Neural crest cell (in vitro differentiated cells): ENCODE data around the gene CYP2J2. TPM values are rescaled to one million over a fixed set of nuclear protein-coding genes. Genes with fewer than 3 reads are reported as not detected.
"Not testable (repeated sequence)": the region's sequence is repeated elsewhere in the genome, so short reads cannot be mapped to it uniquely, and the experiment has no call there.

Experiments used
- DNase-seq: peaks from one replicate; pipeline ENCODE4 v3.0.0; 2021; ENCODE audit warnings: low read depth, mixed read lengths, low spot score
- H3K27ac Mint-ChIP-seq: one replicate; pipeline ENCODE4 v1.8.0; 2021; ENCODE audit warnings: mild to moderate bottlenecking, mixed read lengths; ENCODE audit not compliant: unreplicated experiment
- H3K27me3 Mint-ChIP-seq: 2 replicates; pipeline ENCODE4 v1.8.0; 2021; ENCODE audit warnings: low read depth, mild to moderate bottlenecking, mixed read lengths
- H3K36me3 Mint-ChIP-seq: 2 replicates; pipeline ENCODE4 v1.8.0; 2021; ENCODE audit warnings: low read depth, mild to moderate bottlenecking, mixed read lengths
- H3K4me1 Mint-ChIP-seq: 2 replicates; pipeline ENCODE4 v1.8.0; 2021; ENCODE audit warnings: mixed read lengths
- H3K4me3 Mint-ChIP-seq: one replicate; pipeline ENCODE4 v1.8.0; 2021; ENCODE audit warnings: mild to moderate bottlenecking, mixed read lengths
- H3K9me3 Mint-ChIP-seq: 2 replicates; pipeline ENCODE4 v1.8.0; 2021; ENCODE audit warnings: mixed read lengths
- CTCF ChIP-seq: fragments of 200-600 bp; sonication (generic); conservative IDR thresholded peaks from 2 replicates; pipeline ENCODE4 v1.5.0; 2021; ENCODE audit warnings: antibody characterized with exemption, mild to moderate bottlenecking
- long read RNA-seq: library from polyadenylated mRNA; unstranded; transcript quantifications from one replicate; pipeline ENCODE4 v2.0.0, GENCODE V29; 2020
- total RNA-seq: library from RNA; stranded (reverse); gene quantifications from 2 replicates; pipeline ENCODE4 v1.2.1, GENCODE V29; 2021

Gene CYP2J2
- total RNA-seq = 1.3 and 1.6 TPM in 2 replicates
- long read RNA-seq, transcript CYP2J2-201 (9 exons, 1,896 nt) = major isoform, 5 of 6 reads
- long read RNA-seq, partial matches to known transcripts = 1 of 6 reads
- long read RNA-seq, other reads (novel, unspliced or antisense) = 0 of 6 reads

DNA sequence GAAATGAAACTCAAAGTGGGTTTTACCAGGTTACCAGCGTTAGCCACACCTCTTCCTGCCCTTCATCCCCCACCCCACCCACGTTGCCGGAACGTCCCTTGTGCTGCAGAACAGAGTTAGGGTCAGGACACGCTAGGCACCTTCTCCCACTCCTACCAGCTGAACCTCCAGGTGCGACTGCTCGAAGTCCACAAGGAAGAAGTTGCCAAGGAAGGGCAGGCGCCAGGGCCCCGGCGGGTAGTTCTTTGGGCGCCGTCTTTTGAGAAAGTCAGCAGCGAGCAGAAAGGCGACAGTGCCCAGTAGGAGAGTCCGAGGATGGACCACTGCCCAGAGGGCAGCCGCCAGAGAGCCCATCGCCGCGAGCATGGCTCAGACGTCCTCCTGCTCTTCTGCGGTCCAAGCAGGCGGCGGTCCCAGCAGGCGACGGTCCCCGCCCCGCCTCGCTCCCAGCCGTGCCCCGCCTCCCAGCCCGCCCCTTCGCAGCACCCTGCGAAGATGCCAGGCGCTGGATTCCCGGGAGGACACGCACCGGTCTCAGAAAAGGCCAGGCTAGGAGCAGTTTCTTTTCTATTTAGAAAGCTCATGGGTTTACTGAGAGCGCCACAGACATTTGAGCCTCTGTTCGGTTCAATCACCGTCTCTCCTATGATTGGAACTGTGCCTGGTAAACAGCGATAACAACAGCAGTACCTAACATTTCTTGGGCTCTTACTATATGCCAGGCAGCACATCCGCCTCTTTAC, at the start of gene CYP2J2:
Gene CYP2J2, minus strand, starts transcription at position 393 of the 743 bp plus-strand sequence. Its CDS starts 27 bp downstream, at position 366.
- Mint-ChIP-seq H3K27ac (no peak within 1 kb of the TSS), H3K4me3 (peak within 1 kb of the TSS; percentile 72), H3K9me3 (peaks cover 7% of the 10 kb centered on the region), H3K27me3 (peaks cover 63% of the 10 kb centered on the region), H3K36me3 (peaks cover 5% of the 10 kb centered on the region), H3K4me1 (peaks cover 12% of the 10 kb centered on the region)
- peak; percentile 33 for DNase-seq
- TF ChIP-seq CTCF = no peak

DNA sequence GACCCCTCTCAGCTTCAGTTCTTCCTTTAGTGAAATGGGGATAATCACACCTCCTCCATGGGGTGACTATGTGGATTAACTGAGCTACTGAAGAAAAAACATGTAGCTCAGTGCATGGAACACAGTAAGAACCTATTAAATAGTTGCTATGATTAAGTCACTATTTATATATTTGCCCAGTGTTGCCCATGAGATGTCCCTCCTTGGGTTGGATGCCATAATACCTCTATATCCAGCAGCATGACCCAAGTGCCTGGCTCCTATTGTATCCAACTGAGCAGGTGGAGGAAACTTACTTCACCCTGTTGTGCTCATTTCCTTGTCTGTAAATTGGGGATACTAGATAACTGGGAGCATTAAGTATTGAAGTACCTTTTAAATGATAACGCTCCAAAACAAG, 47.1 kb upstream of the CYP2J2 start:
- no peaks in the 10 kb centered on the region for H3K36me3 Mint-ChIP-seq
- no peak overlapping the region for H3K4me3 Mint-ChIP-seq
- DNase-seq = no peak
- no peak for TF ChIP-seq CTCF
- peaks cover 5% of the 10 kb centered on the region for H3K4me1 Mint-ChIP-seq
- no peak overlapping the region for H3K27ac Mint-ChIP-seq
- peaks cover 15% of the 10 kb centered on the region for H3K27me3 Mint-ChIP-seq
- H3K9me3 Mint-ChIP-seq = no peaks in the 10 kb centered on the region

GRCh38 chr1:59972216-59972927, 45.8 kb upstream of the CYP2J2 start:
- no peak overlapping the region for H3K4me3 Mint-ChIP-seq
- no peak overlapping the region for H3K27ac Mint-ChIP-seq
- peaks cover 15% of the 10 kb centered on the region for H3K27me3 Mint-ChIP-seq
- no peaks in the 10 kb centered on the region for H3K9me3 Mint-ChIP-seq
- DNase-seq = no peak
- TF ChIP-seq CTCF = no peak
- H3K4me1 Mint-ChIP-seq = peaks cover 5% of the 10 kb centered on the region
- H3K36me3 Mint-ChIP-seq = no peaks in the 10 kb centered on the region

GRCh38 chr1:59971464-59971911, 44.9 kb upstream of the CYP2J2 start:
- peaks cover 15% of the 10 kb centered on the region for H3K27me3 Mint-ChIP-seq
- H3K4me3 Mint-ChIP-seq = no peak overlapping the region
- H3K4me1 Mint-ChIP-seq = peaks cover 5% of the 10 kb centered on the region
- DNase-seq = peak; percentile 83
- H3K27ac Mint-ChIP-seq = no peak overlapping the region
- no peaks in the 10 kb centered on the region for H3K36me3 Mint-ChIP-seq
- TF ChIP-seq CTCF = peak; percentile 96
- H3K9me3 Mint-ChIP-seq = no peaks in the 10 kb centered on the region

- H3K36me3 Mint-ChIP-seq, H3K4me1 Mint-ChIP-seq, DNase-seq, H3K4me3 Mint-ChIP-seq, H3K9me3 Mint-ChIP-seq, H3K27me3 Mint-ChIP-seq, H3K27ac Mint-ChIP-seq: not testable (repeated sequence)
Observed at GRCh38 chr1:59969542-59970175, 43.1 kb upstream of the CYP2J2 start.

DNA sequence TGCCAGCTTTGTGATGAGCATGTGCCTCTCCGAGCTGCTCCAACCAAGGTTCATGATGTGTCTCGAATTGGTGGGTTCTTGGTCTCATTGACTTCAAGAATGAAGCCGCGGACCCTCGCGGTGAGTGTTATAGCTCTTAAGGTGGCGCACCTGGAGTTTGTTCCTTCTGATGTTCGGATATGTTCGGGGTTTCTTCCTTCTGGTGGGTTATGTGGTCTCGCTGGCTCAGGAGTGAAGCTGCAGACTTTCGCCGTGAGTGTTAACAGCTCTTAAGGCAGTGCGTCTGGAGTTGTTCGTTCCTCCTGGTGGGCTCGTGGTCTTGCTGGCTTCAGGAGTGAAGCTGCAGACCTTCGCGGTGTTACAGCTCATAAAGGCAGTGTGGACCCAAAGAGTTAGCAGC, 42.2 kb upstream of the CYP2J2 start:
- H3K4me1 Mint-ChIP-seq, H3K27me3 Mint-ChIP-seq, H3K36me3 Mint-ChIP-seq, H3K9me3 Mint-ChIP-seq, DNase-seq, H3K27ac Mint-ChIP-seq, H3K4me3 Mint-ChIP-seq: not testable (repeated sequence)
